ENCODE measurements around the gene CDT1. TPM values are rescaled to one million over a fixed set of nuclear protein-coding genes. Genes with fewer than 3 reads are reported as not detected.

Gene CDT1
- total RNA-seq, 4 donors from 2014 or later, result 0.44 to 1.5 (median 1.4) TPM; not detected in 1

DNA sequence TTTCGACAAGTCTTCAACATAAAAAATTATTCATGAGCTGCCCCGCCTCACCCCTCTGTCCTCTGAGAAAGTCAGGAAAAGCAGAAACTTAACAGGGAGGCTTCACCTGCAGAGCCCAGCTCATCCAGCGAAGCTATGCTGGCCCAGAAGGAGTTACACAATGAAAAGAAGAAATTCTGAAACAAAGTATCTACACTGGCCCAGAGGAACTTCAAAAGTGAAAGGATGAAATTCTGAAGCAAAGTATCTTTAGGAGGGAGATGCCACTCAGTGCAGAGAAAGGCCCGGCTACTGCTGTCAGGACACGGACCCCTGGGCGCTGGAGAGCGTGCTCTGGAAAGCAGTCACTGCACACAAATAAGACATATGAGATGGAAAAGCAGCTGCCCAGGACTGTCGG is 51.6 kb downstream of the CDT1 start:
- peaks cover 3 to 40% (median 9%) of the 10 kb centered on the region in 3 donors for H3K36me3 ChIP-seq
- H3K9me3 ChIP-seq, result no peaks in the 10 kb centered on the region
- TF ChIP-seq, protein P1, sequence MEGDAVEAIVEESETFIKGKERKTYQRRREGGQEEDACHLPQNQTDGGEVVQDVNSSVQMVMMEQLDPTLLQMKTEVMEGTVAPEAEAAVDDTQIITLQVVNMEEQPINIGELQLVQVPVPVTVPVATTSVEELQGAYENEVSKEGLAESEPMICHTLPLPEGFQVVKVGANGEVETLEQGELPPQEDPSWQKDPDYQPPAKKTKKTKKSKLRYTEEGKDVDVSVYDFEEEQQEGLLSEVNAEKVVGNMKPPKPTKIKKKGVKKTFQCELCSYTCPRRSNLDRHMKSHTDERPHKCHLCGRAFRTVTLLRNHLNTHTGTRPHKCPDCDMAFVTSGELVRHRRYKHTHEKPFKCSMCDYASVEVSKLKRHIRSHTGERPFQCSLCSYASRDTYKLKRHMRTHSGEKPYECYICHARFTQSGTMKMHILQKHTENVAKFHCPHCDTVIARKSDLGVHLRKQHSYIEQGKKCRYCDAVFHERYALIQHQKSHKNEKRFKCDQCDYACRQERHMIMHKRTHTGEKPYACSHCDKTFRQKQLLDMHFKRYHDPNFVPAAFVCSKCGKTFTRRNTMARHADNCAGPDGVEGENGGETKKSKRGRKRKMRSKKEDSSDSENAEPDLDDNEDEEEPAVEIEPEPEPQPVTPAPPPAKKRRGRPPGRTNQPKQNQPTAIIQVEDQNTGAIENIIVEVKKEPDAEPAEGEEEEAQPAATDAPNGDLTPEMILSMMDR (IDR thresholded peaks at IDR 0.05), result no peak
- TF ChIP-seq POLR2A (IDR thresholded peaks at IDR 0.05) (no peak), EP300 (IDR thresholded peaks at IDR 0.05) (no peak)
- WGBS, 2 donors, result 82% methylated on average over 8 of the region's 8 CpGs
- H3K27ac ChIP-seq, result peak overlapping the region in 2 of 4 donors; percentile 10 to 92
- peaks cover 0 to 52% (median 23%) of the 10 kb centered on the region in 4 donors for H3K4me1 ChIP-seq
- no peaks in the 10 kb centered on the region for H3K27me3 ChIP-seq
- no peak for DNase-seq (ENCODE audit: low spot score in 2 of 2)
- H3K4me3 ChIP-seq, result no peak overlapping the region

DNA sequence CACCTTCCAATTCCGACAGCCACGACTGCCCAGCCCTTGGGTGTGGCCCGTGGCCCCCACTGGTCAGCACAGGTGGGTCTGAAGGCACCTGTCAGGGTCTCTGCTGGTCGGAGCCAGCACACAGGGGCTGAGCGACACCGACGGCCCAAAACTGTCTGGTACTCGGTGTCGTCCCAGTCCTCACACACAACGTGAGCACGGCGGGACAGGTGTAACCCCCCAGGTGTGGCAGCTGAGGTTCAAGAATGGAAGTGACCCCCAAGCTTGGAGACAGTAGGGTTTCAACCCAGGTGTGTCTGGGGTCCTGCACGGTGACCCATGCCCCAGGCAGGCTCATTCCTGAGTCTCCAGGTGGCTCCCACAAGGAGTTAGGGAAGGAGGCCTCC is 52.1 kb downstream of the CDT1 start:
- Histone ChIP-seq H3K27ac (peak overlapping the region in 3 of 4 donors; percentile 83 to 92 (median 84)), H3K4me1 (peaks cover 0 to 52% (median 23%) of the 10 kb centered on the region in 4 donors)
- 80 to 82% methylated on average over 13 of the region's 13 CpGs for WGBS, 2 donors

DNA sequence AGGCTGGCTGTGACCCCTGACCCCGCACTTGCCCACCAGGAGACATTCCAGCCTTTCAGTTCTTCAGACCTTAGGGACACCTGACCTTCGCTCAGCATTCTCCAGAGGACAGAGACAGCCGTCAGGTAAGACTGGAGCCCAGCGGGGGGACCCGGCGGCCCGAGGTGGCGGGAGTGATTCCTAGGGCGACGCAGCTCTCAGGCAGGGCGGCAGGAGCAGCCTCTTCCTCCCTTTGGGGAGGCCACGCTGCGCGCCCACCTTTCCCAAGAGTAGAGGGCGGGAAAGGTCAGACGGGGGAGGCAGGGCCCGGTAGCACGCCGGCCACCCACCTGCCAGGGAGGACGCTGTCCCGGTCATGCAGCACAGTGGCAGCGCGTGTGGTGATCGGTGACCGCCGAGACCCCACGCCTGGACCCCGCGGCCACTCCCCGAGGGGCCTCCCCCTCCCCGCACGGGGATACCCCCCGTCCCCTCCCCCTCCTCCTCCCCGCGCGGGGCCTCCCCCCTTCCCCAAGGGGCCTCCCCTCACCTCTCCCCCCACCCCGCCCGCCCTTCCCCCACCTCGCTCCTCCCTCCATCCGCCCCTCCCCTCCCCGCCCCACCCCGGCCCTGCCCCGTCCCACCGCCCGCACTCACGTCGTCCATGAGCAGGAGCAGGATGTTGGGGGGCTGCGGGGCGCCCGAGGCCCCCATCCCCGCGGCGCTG is 52.7 kb downstream of the CDT1 start:
- Histone ChIP-seq H3K36me3 (peaks cover 3 to 40% (median 16%) of the 10 kb centered on the region in 3 donors), H3K27me3 (no peaks in the 10 kb centered on the region), H3K4me3 (peak overlapping the region; percentile 58 to 100 (median 78)), H3K9me3 (no peaks in the 10 kb centered on the region), H3K27ac (peak overlapping the region; percentile 64 to 92 (median 84)), H3K4me1 (peaks cover 0 to 52% (median 23%) of the 10 kb centered on the region in 4 donors)
- 0 to 17% methylated on average over 6 to 15 of the region's 53 CpGs for WGBS, 2 donors
- no peak for DNase-seq (ENCODE audit: low spot score in 2 of 2)
- no peak for TF ChIP-seq POLR2A (IDR thresholded peaks at IDR 0.05)

More for the DNA sequence above, 52.1 kb downstream of the CDT1 start:
- TF ChIP-seq EP300 (IDR thresholded peaks at IDR 0.05) (no peak), POLR2A (IDR thresholded peaks at IDR 0.05) (no peak)
- TF ChIP-seq, protein P1 (IDR thresholded peaks at IDR 0.05), result no peak
- no peak for DNase-seq (ENCODE audit: low spot score in 2 of 2)
- Histone ChIP-seq H3K9me3 (no peaks in the 10 kb centered on the region), H3K27me3 (no peaks in the 10 kb centered on the region), H3K36me3 (peaks cover 3 to 40% (median 14%) of the 10 kb centered on the region in 3 donors), H3K4me3 (peak overlapping the region in 1 of 4 donors; percentile 100)

DNA sequence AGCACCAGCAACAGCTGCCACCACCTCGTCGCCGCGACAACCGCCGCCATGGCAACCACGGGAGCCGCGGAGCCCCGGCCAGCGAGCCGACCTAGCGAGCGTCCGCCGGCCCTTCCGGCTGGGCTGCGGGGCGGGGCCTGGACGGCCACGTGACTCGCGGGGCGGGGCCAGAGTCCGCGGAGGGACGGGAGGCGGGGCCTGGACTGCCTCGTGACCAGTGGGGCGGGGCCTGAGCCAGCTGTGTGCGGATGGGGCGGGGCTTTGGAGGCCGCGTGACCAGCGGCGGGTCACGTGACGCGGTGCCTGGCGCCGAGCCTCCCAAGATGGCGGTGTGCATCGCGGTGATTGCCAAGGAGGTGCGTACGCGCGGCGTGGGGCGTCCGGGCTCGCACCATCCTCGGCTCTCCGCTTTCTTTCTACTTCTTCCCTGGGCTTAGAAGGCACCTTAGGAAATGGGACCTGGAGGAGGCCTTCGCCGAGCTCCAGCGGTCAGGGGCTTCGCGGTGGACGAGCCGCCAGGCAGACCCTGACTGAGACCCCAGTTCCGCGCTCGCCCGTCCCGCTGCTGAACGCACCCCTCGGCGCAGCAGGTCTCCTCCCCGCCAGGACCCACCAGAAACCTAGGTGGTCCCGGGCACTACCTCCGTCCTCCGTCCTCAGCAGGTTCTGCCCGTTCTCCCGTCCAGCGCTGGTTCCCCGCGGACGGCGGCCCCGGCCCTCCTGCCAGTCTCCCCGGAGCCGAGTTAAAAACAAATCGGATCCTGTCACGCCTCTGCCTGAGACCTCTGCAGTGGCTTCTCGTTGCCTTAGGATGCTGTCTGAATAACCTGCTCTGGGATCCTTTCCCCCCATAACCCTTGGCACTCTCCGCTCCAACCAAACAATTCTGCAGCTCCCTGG is 53.5 kb downstream of the CDT1 start, which contains the start of the genes GALNS and TRAPPC2L:
Gene GALNS (minus strand): TSS at position 120 of the 900 bp plus-strand sequence. CDS start 70 bp downstream, at position 50.
Gene TRAPPC2L (plus strand): TSS at position 300 of the 900 bp plus-strand sequence. CDS start 24 bp downstream, at position 324.
- Histone ChIP-seq H3K4me1 (peaks cover 0 to 52% (median 23%) of the 10 kb centered on the region in 4 donors), H3K27me3 (no peaks in the 10 kb centered on the region), H3K27ac (peak within 1 kb of the TSS; percentile 64 to 92 (median 84)), H3K9me3 (no peaks in the 10 kb centered on the region), H3K4me3 (peak within 1 kb of the TSS; percentile 75 to 100 (median 86)), H3K36me3 (peaks cover 3 to 41% (median 22%) of the 10 kb centered on the region in 3 donors)
- peak; percentile 100 for DNase-seq (ENCODE audit: low spot score in 2 of 2)
- WGBS, 2 donors, result 0 to 1% methylated on average over 40 to 64 of the region's 87 CpGs
- TF ChIP-seq, protein P1 (IDR thresholded peaks at IDR 0.05), result peak in 1 of 5 experiments; percentile 22
- TF ChIP-seq POLR2A (IDR thresholded peaks at IDR 0.05) (peak; percentile 54 to 83), EP300 (IDR thresholded peaks at IDR 0.05) (peak; percentile 70 to 94)

DNA sequence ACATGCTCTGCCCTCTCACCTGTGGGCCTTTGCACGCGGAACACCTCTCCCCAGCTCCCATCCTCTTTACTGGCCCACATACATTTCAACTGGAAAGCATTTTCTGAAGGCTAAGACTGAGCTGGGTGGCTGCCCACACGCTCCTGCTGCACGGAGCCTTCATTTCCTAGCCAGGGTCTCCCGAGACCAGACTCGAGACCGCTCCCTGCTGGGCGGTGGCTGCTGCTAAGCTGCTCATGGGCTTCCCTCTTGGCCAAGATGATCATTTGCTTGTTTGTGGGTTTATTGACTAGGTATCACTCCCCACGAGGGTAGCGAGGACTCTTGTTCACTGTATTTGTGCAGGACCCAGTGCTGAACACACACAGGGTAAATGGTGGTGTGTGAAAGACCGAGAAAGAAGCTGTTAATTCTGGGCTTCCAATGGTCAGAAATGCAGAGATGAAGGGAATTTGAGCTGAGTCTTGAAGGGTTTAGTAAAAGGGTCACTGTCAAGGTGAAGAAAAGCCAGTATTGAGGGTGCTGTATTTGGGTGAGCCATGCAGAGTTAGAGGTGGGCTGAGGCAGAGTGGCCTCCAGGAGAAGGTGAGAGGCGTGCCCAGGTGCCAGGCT is 54.2 kb downstream of the CDT1 start:
- 14 to 15% methylated on average over 12 of the region's 12 CpGs for WGBS, 2 donors
- TF ChIP-seq, protein P1 (IDR thresholded peaks at IDR 0.05), result peak; percentile 35 to 61 (median 53)
- no peak for TF ChIP-seq POLR2A (IDR thresholded peaks at IDR 0.05)
- Histone ChIP-seq H3K9me3 (no peaks in the 10 kb centered on the region), H3K36me3 (peaks cover 3 to 48% (median 22%) of the 10 kb centered on the region in 3 donors), H3K4me3 (peak overlapping the region; percentile 75 to 100 (median 86)), H3K27me3 (no peaks in the 10 kb centered on the region), H3K27ac (peak overlapping the region; percentile 64 to 92 (median 84)), H3K4me1 (peaks cover 0 to 52% (median 23%) of the 10 kb centered on the region in 4 donors)
- DNase-seq (ENCODE audit: low spot score in 2 of 2), result peak; percentile 30 to 73

All from tibial nerve (tissue), 4 donors.